Fibroblast of lung (primary cell): Measurements from ENCODE around the gene GOLPH3L. TPM values are rescaled to one million over a fixed set of nuclear protein-coding genes. Genes with fewer than 3 reads are reported as not detected.

Experiments used
- DNase-seq, 2 donors: peaks; one replicate each; pipeline versions ENCODE4 v3.0.0 to v3.0.0-alpha.2; 2010; ENCODE audit warnings: low read depth in 2 of 2
- H2AFZ ChIP-seq: 2 replicates; pipeline ENCODE4 v1.5.1; 2012; ENCODE audit warnings: low read length, control low read depth, inconsistent platforms
- H3K27ac ChIP-seq: 2 replicates; pipeline ENCODE4 v1.5.1; 2011; ENCODE audit warnings: low read length, control low read depth; ENCODE audit not compliant: insufficient read depth
- H3K27me3 ChIP-seq: 2 replicates; pipeline ENCODE4 v1.5.1; 2011; ENCODE audit warnings: mild to moderate bottlenecking, low read length; ENCODE audit not compliant: control insufficient read depth, insufficient read depth
- H3K36me3 ChIP-seq: 2 replicates; pipeline ENCODE4 v1.5.1; 2011; ENCODE audit warnings: low read length; ENCODE audit not compliant: control insufficient read depth, insufficient read depth
- H3K4me1 ChIP-seq: 2 replicates; pipeline ENCODE4 v1.5.1; 2011; ENCODE audit warnings: low read length; ENCODE audit not compliant: control insufficient read depth, insufficient read depth; ENCODE audit errors: extremely low read depth
- H3K4me2 ChIP-seq: 2 replicates; pipeline ENCODE4 v1.5.1; 2011; ENCODE audit warnings: low read length, control low read depth; ENCODE audit not compliant: insufficient read depth; ENCODE audit errors: extremely low read depth
- H3K4me3 ChIP-seq, 4 experiments: fragments of 200-600 bp in 1 of 4; sonication (generic) in 1 of 4; replicated peaks in 1 of 4; 2 replicates each; pipeline ENCODE4 v1.5.1; 2011 to 2016; ENCODE audit warnings: low read length in 4 of 4, low read depth in 3 of 4, mild to moderate bottlenecking in 3 of 4, control low read depth in 2 of 4, inconsistent platforms in 1 of 4, mixed read lengths in 1 of 4; ENCODE audit not compliant: insufficient read depth in 1 of 4; ENCODE audit errors: control extremely low read depth in 1 of 4
- H3K79me2 ChIP-seq: 2 replicates; pipeline ENCODE4 v1.5.1; 2012; ENCODE audit warnings: mild to moderate bottlenecking, low read length, inconsistent platforms; ENCODE audit not compliant: control insufficient read depth, insufficient read depth
- H3K9ac ChIP-seq: 2 replicates; pipeline ENCODE4 v1.5.1; 2011; ENCODE audit warnings: mild to moderate bottlenecking, low read length, control low read depth; ENCODE audit not compliant: insufficient read depth
- H3K9me3 ChIP-seq: 2 replicates; pipeline ENCODE4 v1.5.1; 2012; ENCODE audit warnings: low read depth, low read length; ENCODE audit not compliant: control insufficient read depth, insufficient read depth
- H4K20me1 ChIP-seq: 2 replicates; pipeline ENCODE4 v1.5.1; 2011; ENCODE audit warnings: low read length; ENCODE audit not compliant: control insufficient read depth, insufficient read depth; ENCODE audit errors: extremely low read depth
- CTCF ChIP-seq, 2 donors: IDR thresholded peaks in 1 of 2; conservative IDR thresholded peaks in 1 of 2; 1 replicate in 1 of 2; 2 replicates in 1 of 2; pipeline ENCODE4 v1.5.1; 2011 to 2012; ENCODE audit warnings: low read length in 2 of 2, control low read depth in 1 of 2, inconsistent platforms in 1 of 2, low read depth in 1 of 2, mild to moderate bottlenecking in 1 of 2
- EZH2 ChIP-seq: IDR thresholded peaks from 2 replicates; pipeline ENCODE4 v1.5.1; 2012; ENCODE audit warnings: low read length, control low read depth, mild to moderate bottlenecking; ENCODE audit errors: missing control alignments
- polyA plus RNA-seq, 2 donors: library from polyadenylated mRNA; depleted of rRNA in 1 of 2; stranded (reverse) in 1 of 2; unstranded in 1 of 2; fragments of >200 nt; gene quantifications; 2 replicates each; pipeline ENCODE4 v1.2.1, GENCODE V29; 2011 to 2012; ENCODE audit warnings: missing spikeins in 1 of 2
- total RNA-seq: library from RNA; depleted of rRNA; stranded (reverse); fragments of >200 nt; gene quantifications from 2 replicates; pipeline ENCODE4 v1.2.1, GENCODE V29; 2014

Gene GOLPH3L
- total and polyA plus RNA-seq, 2 donors (not counting 1 experiment from before 2014, with no cell fraction given), result 11.1 to 28.7 TPM

GRCh38 chr1:150708595-150708994 is 11.6 kb upstream of the GOLPH3L start:
- no peak overlapping the region for H3K4me3 ChIP-seq
- H3K79me2 ChIP-seq, result no peaks in the 10 kb centered on the region
- no peaks in the 10 kb centered on the region for H3K4me1 ChIP-seq
- H3K27ac ChIP-seq, result no peak overlapping the region
- H3K27me3 ChIP-seq, result no peaks in the 10 kb centered on the region
- no peak overlapping the region for H3K4me2 ChIP-seq
- H3K9ac ChIP-seq, result no peak overlapping the region
- no peak for DNase-seq
- no peak overlapping the region for H2AFZ ChIP-seq
- no peaks in the 10 kb centered on the region for H3K9me3 ChIP-seq
- no peaks in the 10 kb centered on the region for H3K36me3 ChIP-seq
- no peaks in the 10 kb centered on the region for H4K20me1 ChIP-seq
- TF ChIP-seq CTCF (conservative IDR thresholded peaks at IDR 0.05 in 1 of 2, IDR thresholded peaks at IDR 0.05 in 1 of 2; ENCODE audit: low read depth in 1 of 2, low read length in 2 of 2), result no peak
- no peak for TF ChIP-seq EZH2

GRCh38 chr1:150706091-150706490 is 9.1 kb upstream of the GOLPH3L start:
- Histone ChIP-seq H3K79me2 (no peaks in the 10 kb centered on the region), H2AFZ (no peak overlapping the region), H3K9me3 (no peaks in the 10 kb centered on the region), H3K27me3 (no peaks in the 10 kb centered on the region), H3K4me3 (no peak overlapping the region), H4K20me1 (no peaks in the 10 kb centered on the region), H3K4me1 (no peaks in the 10 kb centered on the region), H3K36me3 (no peaks in the 10 kb centered on the region), H3K9ac (no peak overlapping the region), H3K27ac (no peak overlapping the region), H3K4me2 (no peak overlapping the region)
- DNase-seq, result no peak
- no peak for TF ChIP-seq EZH2

- no peak for DNase-seq
- H4K20me1 ChIP-seq, result no peaks in the 10 kb centered on the region
- no peak for TF ChIP-seq CTCF (conservative IDR thresholded peaks at IDR 0.05 in 1 of 2, IDR thresholded peaks at IDR 0.05 in 1 of 2; ENCODE audit: low read depth in 1 of 2, low read length in 2 of 2)
- TF ChIP-seq EZH2, result no peak
- H3K4me3 ChIP-seq, result no peak overlapping the region
- no peak overlapping the region for H3K9ac ChIP-seq
- no peaks in the 10 kb centered on the region for H3K4me1 ChIP-seq
- no peak overlapping the region for H3K4me2 ChIP-seq
- no peaks in the 10 kb centered on the region for H3K9me3 ChIP-seq
- H2AFZ ChIP-seq, result no peak overlapping the region
- no peaks in the 10 kb centered on the region for H3K79me2 ChIP-seq
- no peaks in the 10 kb centered on the region for H3K36me3 ChIP-seq
- H3K27me3 ChIP-seq, result no peaks in the 10 kb centered on the region
- no peak overlapping the region for H3K27ac ChIP-seq
Measured at GRCh38 chr1:150703427-150703826, 6.5 kb upstream of the GOLPH3L start.
